HL-60 (cell line): ENCODE measurements around the gene CHD2.

ENCODE experiments used
- DNase-seq, 2 experiments: peaks; one replicate each; pipeline ENCODE4 v3.0.0-alpha.2; 2010 to 2020; ENCODE audit warnings: low read depth in 1 of 2, low spot score in 1 of 2
- H3K27ac ChIP-seq: fragments of 250-450 bp; sonication (Bioruptor Pico); replicated peaks from 2 replicates; pipeline ENCODE4 v1.5.1; 2020; ENCODE audit warnings: mild to moderate bottlenecking, moderate library complexity
- H3K27me3 ChIP-seq: fragments of 250-450 bp; sonication (Bioruptor Pico); 2 replicates; pipeline ENCODE4 v1.5.1; 2021; ENCODE audit warnings: mild to moderate bottlenecking, moderate library complexity; ENCODE audit not compliant: insufficient read depth, poor library complexity, severe bottlenecking
- H3K4me3 ChIP-seq: replicated peaks from 2 replicates; pipeline ENCODE4 v1.5.1; 2011; ENCODE audit warnings: mild to moderate bottlenecking, control low read depth, low read length; ENCODE audit not compliant: insufficient read depth
- GABPA ChIP-seq: IDR thresholded peaks from 2 replicates; pipeline ENCODE4 v1.6.1; 2012; ENCODE audit warnings: low read depth
- POLR2AphosphoS5 ChIP-seq: IDR thresholded peaks from 2 replicates; pipeline ENCODE4 v1.6.1; 2012; ENCODE audit warnings: low read depth
- SPI1 ChIP-seq: IDR thresholded peaks from 2 replicates; pipeline ENCODE4 v1.6.1; 2012; ENCODE audit warnings: low read depth, mild to moderate bottlenecking, borderline replicate concordance
- TF ChIP-seq, protein P1 (sequence below): IDR thresholded peaks from 2 replicates; pipeline ENCODE4 v1.6.1; 2012; ENCODE audit warnings: low read depth; ENCODE audit not compliant: insufficient replicate concordance
- TF ChIP-seq, protein P2 (sequence below): IDR thresholded peaks from one replicate; pipeline ENCODE4 v1.5.1; 2011; ENCODE audit warnings: low read length, control low read depth, inconsistent platforms; ENCODE audit not compliant: insufficient read depth

The CHD2 gene

DNA sequence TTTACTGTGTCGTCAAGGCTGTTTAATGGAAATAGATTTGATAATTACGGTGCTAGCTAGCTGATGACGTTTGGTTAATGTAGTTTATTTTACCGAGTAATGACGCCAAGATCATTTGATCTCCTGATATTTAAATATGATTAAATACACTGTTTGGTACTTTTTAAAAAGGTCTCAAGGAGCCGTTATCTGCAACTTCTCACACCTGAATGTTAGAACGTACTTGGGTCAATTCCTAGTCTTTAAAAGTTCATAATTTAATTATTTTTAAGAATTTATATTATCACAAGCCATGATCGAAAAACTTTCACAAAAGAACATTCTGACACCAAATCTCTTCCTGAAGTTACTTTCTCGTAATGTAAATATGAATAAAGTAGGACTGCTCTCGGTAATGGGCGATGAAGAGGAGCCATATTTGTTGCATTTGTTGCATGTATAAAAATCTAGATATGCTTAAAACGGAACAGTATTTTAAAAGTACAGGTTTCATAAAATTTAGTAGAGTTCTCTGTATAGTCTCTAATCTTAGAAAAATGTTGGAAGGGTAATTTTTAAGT lies 16.2 kb upstream of the CHD2 start:
- Histone ChIP-seq H3K27ac (peak overlapping the region; percentile 85), H3K4me3 (peak overlapping the region; percentile 61), H3K27me3 (no peaks in the 10 kb centered on the region)
- DNase-seq, result no peak
- TF ChIP-seq, protein P1, sequence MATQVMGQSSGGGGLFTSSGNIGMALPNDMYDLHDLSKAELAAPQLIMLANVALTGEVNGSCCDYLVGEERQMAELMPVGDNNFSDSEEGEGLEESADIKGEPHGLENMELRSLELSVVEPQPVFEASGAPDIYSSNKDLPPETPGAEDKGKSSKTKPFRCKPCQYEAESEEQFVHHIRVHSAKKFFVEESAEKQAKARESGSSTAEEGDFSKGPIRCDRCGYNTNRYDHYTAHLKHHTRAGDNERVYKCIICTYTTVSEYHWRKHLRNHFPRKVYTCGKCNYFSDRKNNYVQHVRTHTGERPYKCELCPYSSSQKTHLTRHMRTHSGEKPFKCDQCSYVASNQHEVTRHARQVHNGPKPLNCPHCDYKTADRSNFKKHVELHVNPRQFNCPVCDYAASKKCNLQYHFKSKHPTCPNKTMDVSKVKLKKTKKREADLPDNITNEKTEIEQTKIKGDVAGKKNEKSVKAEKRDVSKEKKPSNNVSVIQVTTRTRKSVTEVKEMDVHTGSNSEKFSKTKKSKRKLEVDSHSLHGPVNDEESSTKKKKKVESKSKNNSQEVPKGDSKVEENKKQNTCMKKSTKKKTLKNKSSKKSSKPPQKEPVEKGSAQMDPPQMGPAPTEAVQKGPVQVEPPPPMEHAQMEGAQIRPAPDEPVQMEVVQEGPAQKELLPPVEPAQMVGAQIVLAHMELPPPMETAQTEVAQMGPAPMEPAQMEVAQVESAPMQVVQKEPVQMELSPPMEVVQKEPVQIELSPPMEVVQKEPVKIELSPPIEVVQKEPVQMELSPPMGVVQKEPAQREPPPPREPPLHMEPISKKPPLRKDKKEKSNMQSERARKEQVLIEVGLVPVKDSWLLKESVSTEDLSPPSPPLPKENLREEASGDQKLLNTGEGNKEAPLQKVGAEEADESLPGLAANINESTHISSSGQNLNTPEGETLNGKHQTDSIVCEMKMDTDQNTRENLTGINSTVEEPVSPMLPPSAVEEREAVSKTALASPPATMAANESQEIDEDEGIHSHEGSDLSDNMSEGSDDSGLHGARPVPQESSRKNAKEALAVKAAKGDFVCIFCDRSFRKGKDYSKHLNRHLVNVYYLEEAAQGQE, result no peak
- no peak for TF ChIP-seq SPI1
- no peak for TF ChIP-seq GABPA
- no peak for TF ChIP-seq POLR2AphosphoS5

DNA sequence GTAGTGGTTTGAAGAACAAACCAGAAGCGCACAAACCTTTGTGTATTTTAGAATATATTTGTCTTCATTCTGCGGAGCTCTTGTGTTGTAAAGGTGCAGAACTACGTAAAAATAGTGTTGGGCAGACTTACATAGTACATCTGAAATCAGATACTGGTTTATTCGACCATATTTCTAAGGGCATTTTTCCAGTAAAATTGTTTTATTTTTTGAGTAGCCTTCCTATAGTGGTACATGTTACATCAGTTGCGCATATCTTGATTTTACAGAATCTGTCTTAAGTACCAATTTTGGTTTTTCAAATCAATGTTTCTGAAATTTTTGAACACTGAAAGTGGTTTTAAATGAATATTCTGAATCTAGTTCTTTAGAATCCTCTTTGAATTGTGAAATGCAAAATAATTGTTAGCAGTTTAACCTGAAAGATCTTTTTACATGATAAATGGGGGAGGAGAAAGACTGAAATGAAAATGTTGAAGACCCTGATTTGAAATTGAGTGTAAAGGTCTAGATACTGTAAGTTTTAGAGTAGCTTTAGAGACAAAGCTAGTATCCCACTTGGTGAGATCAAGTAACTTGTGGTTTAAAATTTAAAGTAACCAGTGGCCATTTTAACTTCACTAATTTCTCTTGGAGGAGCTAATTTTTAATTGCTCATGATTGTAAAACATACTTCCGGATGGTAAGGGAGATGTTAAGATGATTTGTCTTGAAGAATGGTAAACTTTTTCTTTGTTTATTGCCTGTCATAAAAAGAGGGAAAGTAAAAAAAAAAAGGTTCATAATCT lies 15.5 kb upstream of the CHD2 start:
- H3K27ac ChIP-seq, result peak overlapping the region; percentile 85
- DNase-seq, result peak in 1 of 2 experiments; percentile 50
- H3K27me3 ChIP-seq, result no peaks in the 10 kb centered on the region
- TF ChIP-seq, protein P2, sequence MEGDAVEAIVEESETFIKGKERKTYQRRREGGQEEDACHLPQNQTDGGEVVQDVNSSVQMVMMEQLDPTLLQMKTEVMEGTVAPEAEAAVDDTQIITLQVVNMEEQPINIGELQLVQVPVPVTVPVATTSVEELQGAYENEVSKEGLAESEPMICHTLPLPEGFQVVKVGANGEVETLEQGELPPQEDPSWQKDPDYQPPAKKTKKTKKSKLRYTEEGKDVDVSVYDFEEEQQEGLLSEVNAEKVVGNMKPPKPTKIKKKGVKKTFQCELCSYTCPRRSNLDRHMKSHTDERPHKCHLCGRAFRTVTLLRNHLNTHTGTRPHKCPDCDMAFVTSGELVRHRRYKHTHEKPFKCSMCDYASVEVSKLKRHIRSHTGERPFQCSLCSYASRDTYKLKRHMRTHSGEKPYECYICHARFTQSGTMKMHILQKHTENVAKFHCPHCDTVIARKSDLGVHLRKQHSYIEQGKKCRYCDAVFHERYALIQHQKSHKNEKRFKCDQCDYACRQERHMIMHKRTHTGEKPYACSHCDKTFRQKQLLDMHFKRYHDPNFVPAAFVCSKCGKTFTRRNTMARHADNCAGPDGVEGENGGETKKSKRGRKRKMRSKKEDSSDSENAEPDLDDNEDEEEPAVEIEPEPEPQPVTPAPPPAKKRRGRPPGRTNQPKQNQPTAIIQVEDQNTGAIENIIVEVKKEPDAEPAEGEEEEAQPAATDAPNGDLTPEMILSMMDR, result no peak
- no peak for TF ChIP-seq POLR2AphosphoS5
- TF ChIP-seq, protein P1, result no peak
- no peak for TF ChIP-seq GABPA
- no peak for TF ChIP-seq SPI1
- H3K4me3 ChIP-seq, result peak overlapping the region; percentile 61

DNA sequence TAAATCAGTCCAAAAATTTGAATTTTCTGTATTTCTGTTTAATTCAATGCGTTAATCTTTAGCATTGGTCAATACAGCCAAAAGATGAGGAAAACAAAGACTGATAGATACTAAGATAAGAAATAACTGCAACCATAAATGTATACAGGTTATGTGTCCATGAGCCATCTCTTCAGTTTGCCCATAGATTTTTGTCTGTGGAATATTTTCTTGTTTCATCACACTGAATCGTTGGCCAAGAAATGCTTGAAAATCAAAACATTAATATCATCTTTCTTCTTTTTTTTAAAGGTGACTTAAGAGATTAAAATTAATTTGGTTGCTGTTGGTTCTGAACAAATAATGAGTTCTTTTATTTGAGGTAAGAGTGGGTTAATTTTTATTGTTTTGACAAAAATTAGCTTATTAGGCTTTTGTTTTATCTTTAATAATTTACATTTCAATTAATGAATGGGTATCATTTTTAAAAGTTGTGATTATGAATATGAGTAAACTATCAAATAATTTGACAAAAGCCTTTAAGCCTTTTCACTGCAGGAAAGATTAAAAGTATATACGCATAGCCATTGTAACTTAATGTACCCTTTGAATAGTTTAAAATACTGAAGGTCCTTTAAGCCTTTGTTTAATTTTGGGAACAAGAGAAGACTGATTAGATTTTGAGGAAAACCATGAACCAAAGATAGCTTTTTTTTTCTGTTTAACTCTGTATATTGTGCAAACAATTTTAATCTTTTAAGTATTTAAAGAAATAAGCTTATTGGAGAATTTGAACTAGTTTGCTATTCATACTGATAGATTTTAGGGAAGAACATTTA lies 14.7 kb upstream of the CHD2 start:
- DNase-seq, result peak in 1 of 2 experiments; percentile 16
- H3K27me3 ChIP-seq, result no peaks in the 10 kb centered on the region
- peak overlapping the region; percentile 85; the same call in 1 of the 2 replicates for H3K27ac ChIP-seq
- TF ChIP-seq, protein P2, result no peak
- TF ChIP-seq GABPA (no peak), POLR2AphosphoS5 (no peak), SPI1 (no peak)
- TF ChIP-seq, protein P1, result no peak
- H3K4me3 ChIP-seq, result peak overlapping the region; percentile 61
